ENCODE data around the gene ACTL8.

Gene ACTL8

GRCh38 chr1:17791055-17791390 is 35.9 kb downstream of the ACTL8 start:
- CTCF ChIA-PET: no interaction called here
- Histone ChIP-seq H3K27ac (ENCODE audit: insufficient read depth in 1 of 2, low read depth in 1 of 2, low read length in 2 of 2, poor library complexity in 1 of 2, severe bottlenecking in 2 of 2) (no peak overlapping the region), H3K27me3 (replicated peaks in 2 of 5; ENCODE audit: control insufficient read depth in 4 of 5, insufficient read depth in 5 of 5, low read length in 4 of 5) (peaks cover 0 to 36% (median 5%) of the 10 kb centered on the region in 5 experiments), H3K9me3 (ENCODE audit: control extremely low read depth in 1 of 5, control insufficient read depth in 4 of 5, insufficient read depth in 2 of 5, low read depth in 1 of 5, low read length in 4 of 5) (no peaks in the 10 kb centered on the region), H3K4me1 (ENCODE audit: control extremely low read depth in 1 of 4, control insufficient read depth in 4 of 4, insufficient read depth in 4 of 4, low read length in 3 of 4) (no peaks in the 10 kb centered on the region), H3K4me3 (ENCODE audit: control insufficient read depth in 1 of 7, extremely low read depth in 1 of 7, insufficient read depth in 4 of 7, low read depth in 2 of 7, low read length in 6 of 7) (no peak overlapping the region), H3K36me3 (ENCODE audit: control insufficient read depth in 4 of 4, insufficient read depth in 4 of 4, low read length in 3 of 4) (no peaks in the 10 kb centered on the region)
- WGBS (ENCODE audit: insufficient coverage): 89% methylated on average over 9 of the region's 9 CpGs
- no peak for DNase-seq
- POLR2A ChIA-PET: no interaction called here

GRCh38 chr1:17791480-17791879 is 36.3 kb downstream of the ACTL8 start:
- Histone ChIP-seq H3K27me3 (replicated peaks in 2 of 5; ENCODE audit: control insufficient read depth in 4 of 5, insufficient read depth in 5 of 5, low read length in 4 of 5) (peaks cover 0 to 37% (median 5%) of the 10 kb centered on the region in 5 experiments), H3K4me1 (ENCODE audit: control extremely low read depth in 1 of 4, control insufficient read depth in 4 of 4, insufficient read depth in 4 of 4, low read length in 3 of 4) (no peaks in the 10 kb centered on the region), H3K9me3 (ENCODE audit: control extremely low read depth in 1 of 5, control insufficient read depth in 4 of 5, insufficient read depth in 2 of 5, low read depth in 1 of 5, low read length in 4 of 5) (no peaks in the 10 kb centered on the region), H3K27ac (ENCODE audit: insufficient read depth in 1 of 2, low read depth in 1 of 2, low read length in 2 of 2, poor library complexity in 1 of 2, severe bottlenecking in 2 of 2) (no peak overlapping the region), H3K4me3 (ENCODE audit: control insufficient read depth in 1 of 7, extremely low read depth in 1 of 7, insufficient read depth in 4 of 7, low read depth in 2 of 7, low read length in 6 of 7) (no peak overlapping the region), H3K36me3 (ENCODE audit: control insufficient read depth in 4 of 4, insufficient read depth in 4 of 4, low read length in 3 of 4) (no peaks in the 10 kb centered on the region)
- POLR2A ChIA-PET: no interaction called here
- WGBS (ENCODE audit: insufficient coverage): 96% methylated on average over 4 of the region's 7 CpGs
- DNase-seq: no peak
- CTCF ChIA-PET: no interaction called here

- Histone ChIP-seq H3K27ac (ENCODE audit: insufficient read depth in 1 of 2, low read depth in 1 of 2, low read length in 2 of 2, poor library complexity in 1 of 2, severe bottlenecking in 2 of 2) (no peak overlapping the region), H3K27me3 (replicated peaks in 2 of 5; ENCODE audit: control insufficient read depth in 4 of 5, insufficient read depth in 5 of 5, low read length in 4 of 5) (peaks cover 0 to 44% (median 5%) of the 10 kb centered on the region in 5 experiments), H3K9me3 (ENCODE audit: control extremely low read depth in 1 of 5, control insufficient read depth in 4 of 5, insufficient read depth in 2 of 5, low read depth in 1 of 5, low read length in 4 of 5) (no peaks in the 10 kb centered on the region), H3K4me3 (ENCODE audit: control insufficient read depth in 1 of 7, extremely low read depth in 1 of 7, insufficient read depth in 4 of 7, low read depth in 2 of 7, low read length in 6 of 7) (no peak overlapping the region), H3K4me1 (ENCODE audit: control extremely low read depth in 1 of 4, control insufficient read depth in 4 of 4, insufficient read depth in 4 of 4, low read length in 3 of 4) (no peaks in the 10 kb centered on the region), H3K36me3 (ENCODE audit: control insufficient read depth in 4 of 4, insufficient read depth in 4 of 4, low read length in 3 of 4) (no peaks in the 10 kb centered on the region)
- no peak for DNase-seq
- POLR2A ChIA-PET: no interaction called here
- CTCF ChIA-PET: no interaction called here
- WGBS (ENCODE audit: insufficient coverage): 84% methylated on average over 6 of the region's 6 CpGs
Measured at GRCh38 chr1:17792421-17792820, 37.3 kb downstream of the ACTL8 start.

GRCh38 chr1:17795081-17795809 is 40.1 kb downstream of the ACTL8 start:
- no peak for DNase-seq
- no peak overlapping the region for H3K4me3 ChIP-seq (ENCODE audit: control insufficient read depth in 1 of 7, extremely low read depth in 1 of 7, insufficient read depth in 4 of 7, low read depth in 2 of 7, low read length in 6 of 7)
- no peaks in the 10 kb centered on the region for H3K4me1 ChIP-seq (ENCODE audit: control extremely low read depth in 1 of 4, control insufficient read depth in 4 of 4, insufficient read depth in 4 of 4, low read length in 3 of 4)
- 70% methylated on average over 12 of the region's 15 CpGs for WGBS (ENCODE audit: insufficient coverage)
- no peak overlapping the region for H3K27ac ChIP-seq (ENCODE audit: insufficient read depth in 1 of 2, low read depth in 1 of 2, low read length in 2 of 2, poor library complexity in 1 of 2, severe bottlenecking in 2 of 2)
- H3K9me3 ChIP-seq (ENCODE audit: control extremely low read depth in 1 of 5, control insufficient read depth in 4 of 5, insufficient read depth in 2 of 5, low read depth in 1 of 5, low read length in 4 of 5): no peaks in the 10 kb centered on the region
- CTCF ChIA-PET: no interaction called here
- H3K27me3 ChIP-seq (replicated peaks in 2 of 5; ENCODE audit: control insufficient read depth in 4 of 5, insufficient read depth in 5 of 5, low read length in 4 of 5): peaks cover 0 to 51% (median 14%) of the 10 kb centered on the region in 5 experiments
- POLR2A ChIA-PET: no interaction called here
- no peaks in the 10 kb centered on the region for H3K36me3 ChIP-seq (ENCODE audit: control insufficient read depth in 4 of 4, insufficient read depth in 4 of 4, low read length in 3 of 4)

GRCh38 chr1:17795836-17796645 is 40.9 kb downstream of the ACTL8 start:
- no peaks in the 10 kb centered on the region for H3K9me3 ChIP-seq (ENCODE audit: control extremely low read depth in 1 of 5, control insufficient read depth in 4 of 5, insufficient read depth in 2 of 5, low read depth in 1 of 5, low read length in 4 of 5)
- H3K27ac ChIP-seq (ENCODE audit: insufficient read depth in 1 of 2, low read depth in 1 of 2, low read length in 2 of 2, poor library complexity in 1 of 2, severe bottlenecking in 2 of 2): no peak overlapping the region
- H3K4me1 ChIP-seq (ENCODE audit: control extremely low read depth in 1 of 4, control insufficient read depth in 4 of 4, insufficient read depth in 4 of 4, low read length in 3 of 4): no peaks in the 10 kb centered on the region
- no peaks in the 10 kb centered on the region for H3K36me3 ChIP-seq (ENCODE audit: control insufficient read depth in 4 of 4, insufficient read depth in 4 of 4, low read length in 3 of 4)
- no peak for DNase-seq
- POLR2A ChIA-PET: no interaction called here
- 83% methylated on average over 6 of the region's 10 CpGs for WGBS (ENCODE audit: insufficient coverage)
- H3K4me3 ChIP-seq (ENCODE audit: control insufficient read depth in 1 of 7, extremely low read depth in 1 of 7, insufficient read depth in 4 of 7, low read depth in 2 of 7, low read length in 6 of 7): no peak overlapping the region
- CTCF ChIA-PET: no interaction called here
- peaks cover 0 to 51% (median 16%) of the 10 kb centered on the region in 5 experiments for H3K27me3 ChIP-seq (replicated peaks in 2 of 5; ENCODE audit: control insufficient read depth in 4 of 5, insufficient read depth in 5 of 5, low read length in 4 of 5)

GRCh38 chr1:17797478-17797877 is 42.3 kb downstream of the ACTL8 start:
- CTCF ChIA-PET: no interaction called here
- WGBS (ENCODE audit: insufficient coverage): 77% methylated on average over 8 of the region's 8 CpGs

GRCh38 chr1:17798011-17798410 is 42.9 kb downstream of the ACTL8 start:
- H3K27me3 ChIP-seq (replicated peaks in 2 of 5; ENCODE audit: control insufficient read depth in 4 of 5, insufficient read depth in 5 of 5, low read length in 4 of 5): peaks cover 0 to 46% (median 16%) of the 10 kb centered on the region in 5 experiments
- H3K9me3 ChIP-seq (ENCODE audit: control extremely low read depth in 1 of 5, control insufficient read depth in 4 of 5, insufficient read depth in 2 of 5, low read depth in 1 of 5, low read length in 4 of 5): no peaks in the 10 kb centered on the region
- no peaks in the 10 kb centered on the region for H3K4me1 ChIP-seq (ENCODE audit: control extremely low read depth in 1 of 4, control insufficient read depth in 4 of 4, insufficient read depth in 4 of 4, low read length in 3 of 4)
- 77% methylated on average over 3 of the region's 7 CpGs for WGBS (ENCODE audit: insufficient coverage)
- H3K27ac ChIP-seq (ENCODE audit: insufficient read depth in 1 of 2, low read depth in 1 of 2, low read length in 2 of 2, poor library complexity in 1 of 2, severe bottlenecking in 2 of 2): no peak overlapping the region
- ChIA-PET CTCF (no interaction called here), POLR2A (no interaction called here)
- no peak overlapping the region for H3K4me3 ChIP-seq (ENCODE audit: control insufficient read depth in 1 of 7, extremely low read depth in 1 of 7, insufficient read depth in 4 of 7, low read depth in 2 of 7, low read length in 6 of 7)
- no peaks in the 10 kb centered on the region for H3K36me3 ChIP-seq (ENCODE audit: control insufficient read depth in 4 of 4, insufficient read depth in 4 of 4, low read length in 3 of 4)
- DNase-seq: no peak

More at GRCh38 chr1:17797478-17797877, 42.3 kb downstream of the ACTL8 start:
- POLR2A ChIA-PET: no interaction called here
- no peak for DNase-seq
- H3K9me3 ChIP-seq (ENCODE audit: control extremely low read depth in 1 of 5, control insufficient read depth in 4 of 5, insufficient read depth in 2 of 5, low read depth in 1 of 5, low read length in 4 of 5): no peaks in the 10 kb centered on the region
- H3K27me3 ChIP-seq (replicated peaks in 2 of 5; ENCODE audit: control insufficient read depth in 4 of 5, insufficient read depth in 5 of 5, low read length in 4 of 5): peaks cover 0 to 46% (median 16%) of the 10 kb centered on the region in 5 experiments
- H3K36me3 ChIP-seq (ENCODE audit: control insufficient read depth in 4 of 4, insufficient read depth in 4 of 4, low read length in 3 of 4): no peaks in the 10 kb centered on the region
- H3K27ac ChIP-seq (ENCODE audit: insufficient read depth in 1 of 2, low read depth in 1 of 2, low read length in 2 of 2, poor library complexity in 1 of 2, severe bottlenecking in 2 of 2): no peak overlapping the region
- no peaks in the 10 kb centered on the region for H3K4me1 ChIP-seq (ENCODE audit: control extremely low read depth in 1 of 4, control insufficient read depth in 4 of 4, insufficient read depth in 4 of 4, low read length in 3 of 4)
- H3K4me3 ChIP-seq (ENCODE audit: control insufficient read depth in 1 of 7, extremely low read depth in 1 of 7, insufficient read depth in 4 of 7, low read depth in 2 of 7, low read length in 6 of 7): no peak overlapping the region
